GM12878 (cell line): ENCODE measurements around the gene ZFP14. TPM values are rescaled to one million over a fixed set of nuclear protein-coding genes. Genes with fewer than 3 reads are reported as not detected.

Experiments used
- BCL11A ChIP-seq: IDR thresholded peaks from 2 replicates; pipeline ENCODE4 v1.6.1; 2011; ENCODE audit warnings: low read depth, low read length
- BCL3 ChIP-seq: IDR thresholded peaks from 2 replicates; pipeline ENCODE4 v1.6.1; 2011; ENCODE audit warnings: borderline replicate concordance, low read depth, mild to moderate bottlenecking, moderate library complexity, low read length; ENCODE audit not compliant: insufficient read depth, poor library complexity, severe bottlenecking
- CBFB ChIP-seq: IDR thresholded peaks from 2 replicates; pipeline ENCODE4 v1.6.1; 2016; ENCODE audit warnings: antibody characterized with exemption, low read depth
- E2F8 ChIP-seq: fragments of 450-650 bp; IDR thresholded peaks from 2 replicates; pipeline ENCODE4 v1.6.1; 2018; ENCODE audit warnings: mild to moderate bottlenecking, low read depth, moderate library complexity; ENCODE audit not compliant: partially characterized antibody
- HDGF ChIP-seq: fragments of 450-650 bp; IDR thresholded peaks from 2 replicates; pipeline ENCODE4 v1.6.1; 2016; ENCODE audit warnings: antibody characterized with exemption
- IKZF1 ChIP-seq: fragments of 450-650 bp; conservative IDR thresholded peaks from 2 replicates; pipeline ENCODE4 v1.6.1; 2017; ENCODE audit warnings: antibody characterized with exemption, mild to moderate bottlenecking
- KLF5 ChIP-seq: fragments of 450-650 bp; IDR thresholded peaks from 2 replicates; pipeline ENCODE4 v1.6.1; 2014; ENCODE audit warnings: mild to moderate bottlenecking; ENCODE audit not compliant: partially characterized antibody
- MYC ChIP-seq: IDR thresholded peaks from 2 replicates; pipeline ENCODE4 v1.6.1; 2011; ENCODE audit warnings: mild to moderate bottlenecking, low read length, moderate library complexity, inconsistent platforms; ENCODE audit not compliant: insufficient read depth, insufficient replicate concordance, insufficient read length, severe bottlenecking
- NFIC ChIP-seq: IDR thresholded peaks from 2 replicates; pipeline ENCODE4 v1.6.1; 2012; ENCODE audit warnings: low read depth, mild to moderate bottlenecking, inconsistent platforms, low read length, moderate library complexity
- POU2F2 ChIP-seq: IDR thresholded peaks from 3 replicates; pipeline ENCODE4 v1.6.1; 2011; ENCODE audit warnings: low read depth, mild to moderate bottlenecking, low read length, borderline replicate concordance
- REST ChIP-seq: IDR thresholded peaks from 2 replicates; pipeline ENCODE4 v1.6.1; 2012; ENCODE audit warnings: mild to moderate bottlenecking, low read depth, low read length
- RUNX3 ChIP-seq: IDR thresholded peaks from 2 replicates; pipeline ENCODE4 v1.6.1; 2012; ENCODE audit warnings: low read length, inconsistent platforms
- SRF ChIP-seq, 2 experiments: IDR thresholded peaks; 2 replicates each; pipeline ENCODE4 v1.6.1; 2011; ENCODE audit warnings: low read depth in 2 of 2, low read length in 2 of 2, mild to moderate bottlenecking in 1 of 2, moderate library complexity in 1 of 2
- TAF1 ChIP-seq: IDR thresholded peaks from 2 replicates; pipeline ENCODE4 v1.6.1; 2011; ENCODE audit warnings: mild to moderate bottlenecking, low read depth, low read length, borderline replicate concordance
- YY1 ChIP-seq: IDR thresholded peaks from 2 replicates; pipeline ENCODE4 v1.6.1; 2011; ENCODE audit warnings: low read depth, mild to moderate bottlenecking, low read length
- ZBTB4 ChIP-seq: fragments of 450-650 bp; formaldehyde crosslinking; IDR thresholded peaks from 2 replicates; pipeline ENCODE4 v1.4.0; 2022; ENCODE audit warnings: mild to moderate bottlenecking, moderate library complexity
- polyA plus RNA-seq, 11 experiments: library from polyadenylated mRNA; depleted of rRNA in 4 of 11; unstranded in 6 of 11; stranded (reverse) in 5 of 11; fragments of >200 nt; fragmentation: Nextera tagmentation in 4 of 11; fragmentation: Illumina TruSeq in 1 of 11; extraction: Ambion mirVana in 4 of 11; extraction: Trizol in 1 of 11; gene quantifications; 1 replicate in 1 of 11; 2 replicates in 10 of 11; pipeline versions ENCODE4 v1.2.1 to v1.2.3, GENCODE V29; 2011 to 2016; ENCODE audit warnings: inconsistent platforms in 2 of 11, missing spikeins in 2 of 11, low read depth in 1 of 11
- total RNA-seq, 4 experiments: library from RNA; depleted of rRNA in 3 of 4; stranded (reverse); fragments of >200 nt in 3 of 4; fragmentation: Illumina TruSeq in 1 of 4; extraction: Trizol in 1 of 4; gene quantifications; 2 replicates each; pipeline versions ENCODE4 v1.2.1 to v1.2.3, GENCODE V29; 2013 to 2021

The ZFP14 gene
- total and polyA plus RNA-seq, 10 of the 15 experiments (the other 5 are each of a cell fraction or from before 2014, with no cell fraction given) = 0.61 to 2.6 (median 0.83) TPM

- TF ChIP-seq KLF5 = peak; percentile 55
- TF ChIP-seq HDGF = no peak
- no peak for TF ChIP-seq E2F8
- no peak for TF ChIP-seq CBFB
- TF ChIP-seq RUNX3 = no peak
- TF ChIP-seq SRF (IDR thresholded peaks at IDR 0.05; ENCODE audit: low read depth in 2 of 2, low read length in 2 of 2) = no peak
- no peak for TF ChIP-seq ZBTB4 (CRISPR knock-in tag)
- TF ChIP-seq REST = no peak
- TF ChIP-seq POU2F2 = no peak; the same call in 2 of the 3 replicates
- no peak for TF ChIP-seq BCL11A
- no peak for TF ChIP-seq NFIC
- peak; percentile 49; the same call in 1 of the 2 replicates for TF ChIP-seq IKZF1
- TF ChIP-seq MYC = no peak
- TF ChIP-seq YY1 = no peak
- no peak for TF ChIP-seq BCL3
- TF ChIP-seq TAF1 = 0 out of 2 replicates have a peak, but pooled peaks have one; percentile 48
These were observed 39.4 kb upstream of the ZFP14 start, which contains the start of gene ZFP82 (continued) for GRCh38 chr19:36418287-36419001.
